CD14-positive monocyte (primary cell): ENCODE results near the gene RNF213. TPM values are rescaled to one million over a fixed set of nuclear protein-coding genes. Genes with fewer than 3 reads are reported as not detected.
"Not testable (repeated sequence)": the region's sequence is repeated elsewhere in the genome, so short reads cannot be mapped to it uniquely, and the experiment has no call there.

Experiments used
- DNase-seq, 3 donors: peaks; one replicate each; pipeline ENCODE4 v3.0.0-alpha.2; 2011 to 2022
- H2AFZ ChIP-seq: 2 replicates; pipeline ENCODE4 v1.6.0; 2012; ENCODE audit warnings: mild to moderate bottlenecking, low read depth, low read length, inconsistent platforms; ENCODE audit not compliant: insufficient read depth, poor library complexity, severe bottlenecking
- H3K27ac ChIP-seq, 2 donors: 1 replicate in 1 of 2; 2 replicates in 1 of 2; pipeline ENCODE4 v1.5.1; 2012 to 2013; ENCODE audit warnings: low read length in 2 of 2, control low read depth in 1 of 2, inconsistent platforms in 1 of 2, low read depth in 1 of 2, mild to moderate bottlenecking in 1 of 2
- H3K27me3 ChIP-seq, 2 donors: one replicate each; pipeline versions ENCODE4 v1.6.0 to v1.6.1; 2011 to 2013; ENCODE audit warnings: low read length in 2 of 2; ENCODE audit not compliant: control insufficient read depth in 2 of 2, insufficient read depth in 2 of 2
- H3K36me3 ChIP-seq, 2 donors: replicated peaks in 1 of 2; 1 replicate in 1 of 2; 2 replicates in 1 of 2; pipeline versions ENCODE4 v1.5.1 to v1.6.1; 2012 to 2013; ENCODE audit warnings: low read length in 2 of 2, control low read depth in 1 of 2, inconsistent platforms in 1 of 2, mild to moderate bottlenecking in 1 of 2; ENCODE audit not compliant: insufficient read depth in 2 of 2, control insufficient read depth in 1 of 2
- H3K4me1 ChIP-seq, 2 donors: 1 replicate in 1 of 2; 2 replicates in 1 of 2; pipeline versions ENCODE4 v1.5.1 to v1.6.1; 2012 to 2013; ENCODE audit warnings: low read length in 2 of 2, control low read depth in 1 of 2, inconsistent platforms in 1 of 2, mild to moderate bottlenecking in 1 of 2, moderate library complexity in 1 of 2; ENCODE audit not compliant: insufficient read depth in 2 of 2, control insufficient read depth in 1 of 2
- H3K4me2 ChIP-seq: replicated peaks from 2 replicates; pipeline ENCODE3; 2012; ENCODE audit warnings: low read length, moderate library complexity, mild to moderate bottlenecking; ENCODE audit not compliant: poor library complexity, severe bottlenecking; ENCODE audit errors: extremely low read depth
- H3K4me3 ChIP-seq, 3 experiments: fragments of 200-600 bp in 1 of 3; sonication (generic) in 1 of 3; replicated peaks in 1 of 3; 1 replicate in 2 of 3; 2 replicates in 1 of 3; pipeline ENCODE4 v1.5.1; 2011 to 2013; ENCODE audit warnings: low read length in 3 of 3, mild to moderate bottlenecking in 3 of 3, control low read depth in 2 of 3, low read depth in 2 of 3, inconsistent platforms in 1 of 3, moderate library complexity in 1 of 3
- H3K79me2 ChIP-seq: 2 replicates; pipeline ENCODE4 v1.6.0; 2012; ENCODE audit warnings: mild to moderate bottlenecking, control low read depth, inconsistent platforms, low read length, moderate library complexity; ENCODE audit not compliant: insufficient read depth
- H3K9ac ChIP-seq: 2 replicates; pipeline ENCODE4 v1.6.0; 2017; ENCODE audit warnings: low read length, mild to moderate bottlenecking; ENCODE audit not compliant: insufficient read depth, poor library complexity, severe bottlenecking
- H3K9me3 ChIP-seq, 2 donors: replicated peaks in 1 of 2; 1 replicate in 1 of 2; 2 replicates in 1 of 2; pipeline versions ENCODE4 v1.5.1 to v1.6.1; 2012 to 2013; ENCODE audit warnings: low read length in 2 of 2, control low read depth in 1 of 2; ENCODE audit not compliant: control insufficient read depth in 1 of 2, insufficient read depth in 1 of 2
- H4K20me1 ChIP-seq: 2 replicates; pipeline ENCODE4 v1.6.0; 2012; ENCODE audit warnings: mild to moderate bottlenecking, low read length, control low read depth, moderate library complexity; ENCODE audit not compliant: insufficient read depth
- H3K27ac Mint-ChIP-seq, 7 donors: one replicate each; pipeline ENCODE4 v1.8.0; 2020; ENCODE audit warnings: mild to moderate bottlenecking in 7 of 7, mixed read lengths in 7 of 7, moderate library complexity in 6 of 7, inconsistent platforms in 2 of 7
- H3K27me3 Mint-ChIP-seq, 3 donors: one replicate each; pipeline ENCODE4 v1.8.0; 2021 to 2022; ENCODE audit warnings: low read depth in 3 of 3, mild to moderate bottlenecking in 3 of 3, mixed read lengths in 3 of 3, moderate library complexity in 3 of 3, inconsistent platforms in 1 of 3
- H3K36me3 Mint-ChIP-seq, 2 donors: one replicate each; pipeline ENCODE4 v1.8.0; 2020; ENCODE audit warnings: mixed read lengths in 2 of 2, inconsistent platforms in 1 of 2, mild to moderate bottlenecking in 1 of 2
- H3K4me1 Mint-ChIP-seq: one replicate; pipeline ENCODE4 v1.8.0; 2020; ENCODE audit warnings: mild to moderate bottlenecking, mixed read lengths
- H3K4me3 Mint-ChIP-seq, 2 donors: one replicate each; pipeline ENCODE4 v1.8.0; 2020; ENCODE audit warnings: mild to moderate bottlenecking in 2 of 2, mixed read lengths in 2 of 2, moderate library complexity in 1 of 2
- H3K9me3 Mint-ChIP-seq, 7 donors: one replicate each; pipeline ENCODE4 v1.8.0; 2020 to 2022; ENCODE audit warnings: mixed read lengths in 7 of 7, mild to moderate bottlenecking in 6 of 7, moderate library complexity in 6 of 7, inconsistent platforms in 2 of 7
- CTCF ChIP-seq: fragments of 200-600 bp; IDR thresholded peaks from one replicate; pipeline ENCODE4 v1.8.0; 2022; ENCODE audit warnings: antibody characterized with exemption, mild to moderate bottlenecking
- WGBS: methylation state at CpG from one replicate; pipeline ENCODE4 v1.1.5; 2013; ENCODE audit warnings: missing lambda C conversion rate; ENCODE audit not compliant: insufficient coverage; 5-methylcytosine and 5-hydroxymethylcytosine counted together
- intact Hi-C, 2 donors: fragments of 100-400 bp; cut with micrococcal nuclease; formaldehyde crosslinking; loops; one replicate each; pipeline versions ENCODE4 v1.15.0 to v1.15.1; 2023
- polyA plus RNA-seq, 3 donors: library from polyadenylated mRNA; depleted of rRNA in 1 of 3; unstranded in 2 of 3; stranded (reverse) in 1 of 3; fragments of 300-500 nt in 2 of 3; fragments of >200 nt in 1 of 3; fragmentation: Illumina TruSeq in 2 of 3; gene quantifications; 1 replicate in 2 of 3; 2 replicates in 1 of 3; pipeline ENCODE4 v1.2.3, GENCODE V29; 2012 to 2021

The RNF213 gene
- polyA plus RNA-seq, 3 donors, result 10.3 to 196 (median 18.1) TPM

- TF ChIP-seq CTCF, result no peak
- no peaks in the 10 kb centered on the region for H3K36me3 Mint-ChIP-seq
- H3K27me3 Mint-ChIP-seq, result peaks cover 6 to 18% (median 6%) of the 10 kb centered on the region in 3 donors
- Histone ChIP-seq H3K4me3 (no peak overlapping the region), H3K9ac (no peak overlapping the region), H3K27ac (no peak overlapping the region), H4K20me1 (no peaks in the 10 kb centered on the region), H3K9me3 (no peaks in the 10 kb centered on the region), H2AFZ (no peak overlapping the region), H3K79me2 (no peaks in the 10 kb centered on the region), H3K27me3 (peaks cover 5 to 6% of the 10 kb centered on the region in 2 donors), H3K36me3 (no peaks in the 10 kb centered on the region), H3K4me1 (no peaks in the 10 kb centered on the region), H3K4me2 (no peak overlapping the region)
- no peak overlapping the region for H3K27ac Mint-ChIP-seq
- intact Hi-C loops, result no loop called here
- 95% methylated on average over 8 of the region's 8 CpGs for WGBS
- no peaks in the 10 kb centered on the region for H3K9me3 Mint-ChIP-seq
- no peak for DNase-seq
- no peaks in the 10 kb centered on the region for H3K4me1 Mint-ChIP-seq
- no peak overlapping the region for H3K4me3 Mint-ChIP-seq
These were observed 145.5 kb downstream of the RNF213 start for GRCh38 chr17:80406146-80406545.

GRCh38 chr17:80407917-80408316 is 147.3 kb downstream of the RNF213 start:
- H2AFZ ChIP-seq, H3K36me3 ChIP-seq, intact Hi-C loops, H4K20me1 ChIP-seq, H3K4me1 ChIP-seq, H3K4me3 ChIP-seq, H3K27ac Mint-ChIP-seq, H3K27ac ChIP-seq, DNase-seq, H3K9ac ChIP-seq, H3K36me3 Mint-ChIP-seq, H3K9me3 Mint-ChIP-seq, H3K79me2 ChIP-seq, H3K4me1 Mint-ChIP-seq, H3K9me3 ChIP-seq, H3K4me3 Mint-ChIP-seq, H3K4me2 ChIP-seq: not testable (repeated sequence)
- H3K27me3 Mint-ChIP-seq, result peaks cover 7 to 24% (median 14%) of the 10 kb centered on the region in 3 donors
- WGBS, result 86% methylated on average over 2 of the region's 5 CpGs
- H3K27me3 ChIP-seq, result peaks cover 5 to 19% of the 10 kb centered on the region in 2 donors
